Right ventricle myocardium superior (tissue), 1 donor: ENCODE results near the gene PCSK1N. TPM values are rescaled to one million over a fixed set of nuclear protein-coding genes. Genes with fewer than 3 reads are reported as not detected.
"Not testable (repeated sequence)": the region's sequence is repeated elsewhere in the genome, so short reads cannot be mapped to it uniquely, and the experiment has no call there.

Experiments
- ATAC-seq: fragments of 200-7000 bp; cut with Tn5 transposase; one replicate; pipeline ENCODE4 v1.9.1; 2020; ENCODE audit warnings: mild to moderate bottlenecking; ENCODE audit not compliant: poor library complexity
- DNase-seq: peaks from one replicate; pipeline ENCODE4 v3.0.0-alpha.2; 2020
- intact Hi-C: fragments of 100-400 bp; cut with DNase I; formaldehyde crosslinking; loops from one replicate; pipeline ENCODE4 v1.11.2; 2022
- total RNA-seq: library from RNA; stranded (reverse); fragmentation: NEBNext Ultra II Directional; extraction: Animal tissue kit (Norgen Biotek cat#: 25700); gene quantifications from one replicate; pipeline ENCODE4 v1.2.1, GENCODE V29; 2021
- donor health status: DM: no; HTN: yes; CAD: no; lungs with severe emphysema.

Gene PCSK1N
- total RNA-seq, 1 donor from 2014 or later, result 0.30 TPM

DNA sequence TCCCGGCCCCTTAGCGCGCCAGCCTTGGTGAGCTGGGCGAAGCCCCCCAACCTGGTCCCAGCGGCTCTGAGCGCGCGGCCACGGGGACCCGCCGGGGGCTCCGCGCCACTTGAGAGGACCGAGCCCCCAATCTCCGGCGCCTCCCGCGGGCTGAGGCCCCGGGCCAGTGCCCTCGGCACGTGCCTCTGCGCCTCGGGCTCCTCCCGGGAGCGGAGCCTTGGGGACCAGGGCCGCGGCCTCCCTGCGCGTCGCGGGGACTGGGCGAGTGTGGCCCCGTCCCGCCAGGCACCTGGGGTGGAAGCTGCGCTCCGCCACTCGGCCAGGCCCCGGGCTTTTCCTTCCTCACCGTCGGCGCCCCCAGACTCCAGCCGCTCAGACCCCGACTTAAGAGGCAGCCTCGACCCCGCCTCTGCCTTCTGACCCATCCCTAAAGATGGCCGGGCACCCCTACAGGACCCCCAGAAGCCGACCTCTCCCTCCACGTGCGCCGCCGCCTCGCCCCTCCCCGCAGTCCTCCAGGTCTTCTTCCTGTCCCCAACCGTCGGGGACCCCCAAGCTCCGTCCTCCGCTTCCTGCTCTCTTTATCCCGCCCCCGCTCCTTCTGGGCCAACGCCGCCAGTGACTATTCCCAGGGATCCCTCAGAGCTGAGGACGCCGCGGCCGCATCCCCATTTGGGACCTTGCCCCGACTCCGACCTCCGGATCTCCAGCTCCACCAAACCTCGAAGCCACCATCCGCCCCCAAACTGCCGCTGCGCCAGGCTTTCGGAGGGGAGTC lies 8.3 kb downstream of the PCSK1N start:
- DNase-seq, result no peak
- no peak for ATAC-seq
- intact Hi-C loops, result no loop called here

DNA sequence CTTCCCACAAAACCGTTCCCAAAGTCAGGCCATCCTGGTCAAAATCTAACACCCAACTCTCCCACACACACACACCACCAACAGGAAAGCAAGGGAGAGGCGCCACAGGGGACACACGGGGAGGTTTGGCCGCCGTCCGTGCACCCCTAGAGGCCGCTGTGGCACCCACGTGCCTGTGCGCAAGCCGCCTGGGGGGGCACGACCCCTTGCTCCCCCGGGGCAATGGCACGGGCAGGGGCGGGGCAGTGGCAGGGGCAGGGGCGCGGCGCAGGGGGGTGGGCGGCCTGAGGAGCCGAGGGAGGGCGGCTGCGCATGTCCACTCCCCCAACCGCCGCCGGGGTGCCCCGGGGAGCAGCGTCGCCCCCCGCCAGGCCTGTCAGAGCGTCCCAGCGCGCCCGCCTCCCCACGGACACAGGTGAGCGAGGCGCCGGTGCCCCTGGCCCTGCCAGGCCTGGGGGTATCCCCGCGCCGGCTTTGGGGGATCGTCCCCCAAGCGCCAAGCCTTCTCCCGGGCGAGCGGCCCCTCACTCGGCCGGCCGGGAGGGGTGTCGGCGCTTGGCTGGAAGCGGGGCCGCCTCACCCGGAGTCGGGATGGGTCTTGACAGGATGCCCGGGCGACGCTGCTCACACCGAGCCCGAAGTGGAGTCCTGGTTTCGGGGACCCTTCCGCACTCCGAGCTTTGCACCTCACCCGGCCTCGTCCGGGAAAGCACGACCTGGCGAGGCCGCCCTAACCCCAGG lies 9.1 kb downstream of the PCSK1N start, which contains the start of gene ERAS:
ERAS (plus strand) TSS at position 379 of the 741 bp plus-strand sequence. CDS start 2,611 bp downstream, outside the sequence.
- intact Hi-C loops, result no loop called here
- ATAC-seq (no peak), DNase-seq (no peak)

DNA sequence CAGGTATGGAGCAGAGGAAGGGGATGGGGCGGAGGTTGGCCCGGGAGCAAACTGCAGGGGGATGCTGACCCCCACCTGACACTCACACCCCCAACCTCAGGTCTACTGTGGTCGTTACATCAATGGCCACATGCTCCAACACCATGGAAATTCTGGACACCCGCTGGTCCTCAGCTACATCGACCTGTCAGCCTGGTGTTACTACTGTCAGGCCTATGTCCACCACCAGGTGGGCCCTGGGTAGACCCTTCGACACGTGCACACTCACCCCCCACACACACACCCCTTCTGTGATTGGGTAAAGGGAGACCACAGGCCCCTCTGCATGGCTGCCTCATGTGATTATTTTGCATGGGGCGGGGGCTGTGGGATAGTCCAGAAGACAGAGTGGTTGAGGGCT lies 11.3 kb downstream of the PCSK1N start:
- no peak for ATAC-seq
- no peak for DNase-seq
- intact Hi-C loops, result no loop called here

DNA sequence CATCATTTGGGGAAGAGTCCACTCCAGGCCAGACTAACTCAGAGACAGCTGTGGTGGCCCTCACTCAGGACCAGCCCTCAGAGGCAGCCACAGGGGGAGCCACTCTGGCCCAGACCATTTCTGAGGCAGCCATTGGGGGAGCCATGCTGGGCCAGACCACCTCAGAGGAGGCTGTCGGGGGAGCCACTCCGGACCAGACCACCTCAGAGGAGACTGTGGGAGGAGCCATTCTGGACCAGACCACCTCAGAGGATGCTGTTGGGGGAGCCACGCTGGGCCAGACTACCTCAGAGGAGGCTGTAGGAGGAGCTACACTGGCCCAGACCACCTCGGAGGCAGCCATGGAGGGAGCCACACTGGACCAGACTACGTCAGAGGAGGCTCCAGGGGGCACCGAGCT lies 12.4 kb downstream of the PCSK1N start:
- intact Hi-C loops, result no loop called here
- DNase-seq (no peak), ATAC-seq (no peak)

DNA sequence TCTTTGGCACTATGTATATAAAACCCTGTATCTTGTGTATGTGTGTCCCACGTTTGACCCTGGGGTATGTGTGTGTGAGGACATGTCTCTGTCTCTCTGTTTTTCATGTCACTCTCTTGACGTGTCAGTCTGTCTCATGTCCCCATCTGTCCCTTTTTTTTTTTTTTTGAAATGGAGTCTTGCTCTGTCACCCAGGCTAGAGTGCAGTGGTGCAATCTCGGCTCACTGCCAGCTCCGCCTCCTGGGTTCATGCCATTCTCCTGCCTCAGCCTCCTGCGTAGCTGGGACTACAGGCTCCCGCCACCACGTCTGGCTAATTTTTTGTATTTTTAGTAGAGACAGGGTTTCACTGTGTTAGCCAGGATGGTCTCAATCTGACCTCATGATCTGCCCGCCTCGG lies 16.0 kb downstream of the PCSK1N start:
- DNase-seq, intact Hi-C loops, ATAC-seq: not testable (repeated sequence)

DNA sequence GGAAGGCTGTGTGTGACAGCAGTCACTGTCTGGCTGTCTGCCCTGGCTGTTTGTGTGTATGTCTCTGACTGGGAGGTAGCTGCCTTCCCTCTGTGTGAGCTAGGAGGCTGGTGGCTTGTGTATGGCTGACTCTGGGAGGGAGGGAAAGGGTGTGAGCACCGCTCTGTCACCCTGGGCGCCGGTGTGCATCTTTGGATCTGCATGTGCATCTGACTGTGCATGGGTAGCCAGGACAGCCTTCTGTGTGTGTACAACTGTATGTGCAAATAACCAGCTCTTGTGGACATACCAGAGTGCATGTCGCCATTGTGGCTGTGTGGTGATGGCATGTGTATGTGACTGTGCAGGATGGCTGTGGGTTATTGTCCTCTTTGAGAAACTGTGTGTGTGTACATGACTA lies 16.5 kb downstream of the PCSK1N start:
- intact Hi-C loops, result no loop called here
- no peak for ATAC-seq
- no peak for DNase-seq

DNA sequence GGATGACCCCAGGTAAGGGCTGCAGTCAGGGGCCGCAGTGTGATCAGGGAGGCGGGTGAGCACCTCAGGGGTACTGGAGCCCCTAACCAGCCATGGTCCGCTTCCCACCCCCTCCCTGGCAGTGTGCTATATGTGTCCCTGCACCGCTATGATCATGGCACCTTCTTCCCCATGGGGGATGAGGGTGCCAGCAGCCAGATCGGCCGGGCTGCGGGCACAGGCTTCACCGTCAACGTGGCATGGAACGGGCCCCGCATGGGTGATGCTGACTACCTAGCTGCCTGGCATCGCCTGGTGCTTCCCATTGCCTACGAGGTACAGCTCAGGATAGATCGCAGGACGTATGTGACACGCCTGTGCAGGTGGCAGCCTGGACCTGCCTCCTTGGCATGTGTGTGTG lies 17.3 kb downstream of the PCSK1N start:
- intact Hi-C loops, result no loop called here
- DNase-seq, result no peak
- ATAC-seq, result no peak

DNA sequence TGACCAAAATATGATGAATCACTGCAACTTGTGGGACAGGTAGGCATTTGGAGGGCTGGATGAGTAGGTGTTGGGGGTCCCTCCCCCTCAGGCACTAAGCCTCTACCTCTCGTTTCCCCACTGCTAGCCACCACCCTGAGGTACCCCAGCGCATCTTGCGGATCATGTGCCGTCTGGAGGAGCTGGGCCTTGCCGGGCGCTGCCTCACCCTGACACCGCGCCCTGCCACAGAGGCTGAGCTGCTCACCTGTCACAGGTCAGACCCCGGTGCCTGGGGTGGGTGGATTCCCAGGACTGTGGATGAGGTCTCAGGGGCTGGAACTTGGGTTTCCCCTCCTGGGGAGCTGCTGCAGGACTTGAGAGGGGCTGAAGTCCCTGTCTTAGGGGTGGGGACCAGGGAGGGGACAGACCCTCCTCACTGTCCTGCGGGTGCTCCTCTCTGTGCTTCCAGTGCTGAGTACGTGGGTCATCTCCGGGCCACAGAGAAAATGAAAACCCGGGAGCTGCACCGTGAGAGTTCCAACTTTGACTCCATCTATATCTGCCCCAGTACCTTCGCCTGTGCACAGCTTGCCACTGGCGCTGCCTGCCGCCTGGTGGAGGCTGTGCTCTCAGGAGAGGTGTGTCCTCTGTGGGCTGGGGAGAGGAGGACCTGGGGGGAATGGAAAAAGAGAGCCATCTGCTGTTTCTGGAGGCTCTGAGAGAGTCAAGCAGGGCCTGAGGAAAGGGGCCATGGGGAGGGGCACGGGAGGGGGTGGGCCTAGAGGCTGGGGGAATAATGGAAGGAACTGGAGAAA lies 19.2 kb downstream of the PCSK1N start:
- ATAC-seq (no peak), DNase-seq (no peak)
- intact Hi-C loops, result no loop called here

DNA sequence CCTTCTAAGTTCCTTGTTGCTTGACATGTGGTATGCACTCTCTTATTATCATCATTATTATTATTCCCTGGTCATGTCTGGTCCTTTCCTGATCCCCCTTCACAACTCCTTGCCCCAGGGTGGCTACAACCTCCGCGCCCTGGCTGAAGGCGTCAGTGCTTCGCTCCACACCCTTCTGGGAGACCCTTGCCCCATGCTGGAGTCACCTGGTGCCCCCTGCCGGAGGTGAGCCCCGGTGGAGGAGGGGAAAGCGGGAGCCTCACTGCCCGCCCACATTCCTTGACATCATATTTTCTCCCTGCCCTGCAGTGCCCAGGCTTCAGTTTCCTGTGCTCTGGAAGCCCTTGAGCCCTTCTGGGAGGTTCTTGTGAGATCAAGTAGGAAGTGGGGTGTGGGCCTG lies 20.1 kb downstream of the PCSK1N start:
- DNase-seq, result no peak
- ATAC-seq, result no peak
- intact Hi-C loops, result no loop called here

DNA sequence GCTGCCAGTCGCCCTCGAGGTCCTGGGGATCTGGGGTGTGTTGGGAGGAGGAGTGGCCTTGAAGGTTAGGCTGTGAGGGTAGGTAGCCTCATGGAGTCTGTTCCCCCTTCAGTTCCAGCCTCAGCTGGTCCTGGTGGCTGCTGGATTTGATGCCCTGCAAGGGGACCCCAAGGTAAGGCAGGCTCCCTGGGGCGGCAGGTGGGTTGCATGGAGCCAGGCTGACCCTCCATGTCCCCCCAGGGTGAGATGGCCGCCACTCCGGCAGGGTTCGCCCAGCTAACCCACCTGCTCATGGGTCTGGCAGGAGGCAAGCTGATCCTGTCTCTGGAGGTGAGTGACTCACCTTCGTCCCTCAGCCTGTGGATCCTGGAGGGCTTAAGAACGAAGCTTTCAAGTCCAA lies 20.7 kb downstream of the PCSK1N start:
- DNase-seq, result no peak
- no peak for ATAC-seq
- intact Hi-C loops, result no loop called here

DNA sequence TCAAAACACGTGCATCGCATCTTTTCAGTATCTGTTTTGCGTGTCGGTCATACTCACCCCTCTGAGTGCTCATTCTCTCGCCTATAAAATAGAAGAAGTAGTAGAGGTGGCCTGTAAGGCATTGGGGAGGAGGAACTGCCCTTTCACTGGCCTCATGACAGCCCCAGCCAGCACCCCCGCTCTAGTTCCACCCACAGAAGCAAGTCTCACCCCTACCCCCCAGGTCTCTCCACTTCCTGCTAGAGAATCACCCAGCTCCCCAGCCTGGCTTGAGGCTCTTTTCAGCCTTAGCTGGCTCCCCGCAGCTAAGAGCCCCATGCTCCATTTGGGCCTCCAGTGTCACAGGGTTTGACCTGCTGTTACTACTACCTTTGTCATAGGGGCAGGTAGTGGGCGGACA lies 21.8 kb downstream of the PCSK1N start:
- intact Hi-C loops, result no loop called here
- ATAC-seq (no peak), DNase-seq (no peak)

DNA sequence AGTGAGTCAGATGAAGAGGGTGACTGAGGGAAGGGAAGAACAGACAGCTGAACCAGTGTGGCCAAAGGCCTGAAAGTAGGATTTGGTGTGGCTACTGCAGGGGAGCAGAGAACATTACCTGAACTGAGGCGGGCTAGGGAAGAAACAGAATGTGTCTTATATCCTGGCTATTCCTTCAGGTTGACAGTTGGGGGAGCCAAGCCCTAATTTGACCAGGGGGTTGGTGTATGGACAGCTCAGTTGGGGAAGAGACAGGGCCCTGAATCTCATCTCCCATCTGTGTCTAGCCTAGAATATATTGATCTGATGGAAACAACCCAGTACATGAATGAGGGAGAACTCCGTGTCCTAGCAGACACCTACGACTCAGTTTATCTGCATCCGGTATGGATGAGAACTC lies 29.3 kb downstream of the PCSK1N start:
- ATAC-seq (no peak), DNase-seq (no peak)
- intact Hi-C loops, result loop anchor here (10.0 kb wide), 1 partner anchor 89 kb away; the partner anchor contains the start of genes PQBP1 and TIMM17B

DNA sequence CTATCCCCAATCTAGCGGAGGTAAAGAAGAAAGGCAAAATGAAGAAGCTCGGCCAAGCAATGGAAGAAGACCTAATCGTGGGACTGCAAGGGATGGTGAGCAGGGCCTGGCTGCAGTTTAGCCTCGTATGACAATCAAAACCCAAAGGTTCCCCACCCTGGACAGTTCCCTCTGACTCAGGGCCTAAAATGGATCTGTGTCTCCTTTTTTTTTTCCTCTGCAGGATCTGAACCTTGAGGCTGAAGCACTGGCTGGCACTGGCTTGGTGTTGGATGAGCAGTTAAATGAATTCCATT lies 32.6 kb downstream of the PCSK1N start:
- ATAC-seq (no peak), DNase-seq (no peak)
- intact Hi-C loops, result loop anchor here (10.0 kb wide), 1 partner anchor 92 kb away; the partner anchor contains the start of genes PQBP1 and TIMM17B

DNA sequence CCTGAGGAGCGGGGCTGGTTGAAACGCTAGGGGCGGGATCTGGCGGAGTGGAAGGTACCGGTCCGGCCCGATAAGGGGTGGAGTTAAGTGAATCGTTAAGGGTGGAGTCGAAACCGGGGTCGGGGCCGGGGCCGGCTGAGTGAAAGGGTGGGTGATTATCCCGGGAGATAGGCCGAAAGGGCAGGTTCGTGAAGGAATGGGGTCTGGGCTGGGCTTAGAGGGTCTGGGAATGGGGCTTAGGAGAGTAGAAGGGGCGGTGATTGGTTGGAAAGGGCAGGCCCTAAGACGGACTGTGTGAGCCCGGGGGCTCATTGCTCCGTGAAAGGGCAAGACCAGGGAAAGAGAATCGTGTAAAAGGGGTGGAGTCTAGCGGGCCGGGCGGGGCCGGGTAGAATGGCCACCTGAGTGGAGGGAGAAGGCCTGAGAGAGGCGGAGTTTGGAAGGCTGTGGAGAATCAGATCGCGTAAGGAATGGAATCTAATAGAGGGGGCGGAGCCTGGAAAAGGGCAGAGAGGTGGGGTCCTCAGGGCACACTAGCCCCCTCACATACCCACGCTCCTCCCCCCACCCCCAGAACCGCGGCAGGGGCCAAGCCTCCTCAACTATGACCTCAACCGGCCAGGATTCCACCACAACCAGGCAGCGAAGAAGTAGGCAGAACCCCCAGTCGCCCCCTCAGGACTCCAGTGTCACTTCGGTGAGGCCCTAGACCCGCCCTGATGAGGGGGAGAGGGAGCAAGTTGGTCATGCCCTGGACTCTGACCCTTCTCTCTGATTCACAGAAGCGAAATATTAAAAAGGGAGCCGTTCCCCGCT lies 33.1 kb downstream of the PCSK1N start:
- ATAC-seq (peak; percentile 67), DNase-seq (peak; percentile 88)
- intact Hi-C loops, result loop anchor here (10.0 kb wide), 1 partner anchor 93 kb away; the partner anchor contains the start of genes PQBP1 and TIMM17B

DNA sequence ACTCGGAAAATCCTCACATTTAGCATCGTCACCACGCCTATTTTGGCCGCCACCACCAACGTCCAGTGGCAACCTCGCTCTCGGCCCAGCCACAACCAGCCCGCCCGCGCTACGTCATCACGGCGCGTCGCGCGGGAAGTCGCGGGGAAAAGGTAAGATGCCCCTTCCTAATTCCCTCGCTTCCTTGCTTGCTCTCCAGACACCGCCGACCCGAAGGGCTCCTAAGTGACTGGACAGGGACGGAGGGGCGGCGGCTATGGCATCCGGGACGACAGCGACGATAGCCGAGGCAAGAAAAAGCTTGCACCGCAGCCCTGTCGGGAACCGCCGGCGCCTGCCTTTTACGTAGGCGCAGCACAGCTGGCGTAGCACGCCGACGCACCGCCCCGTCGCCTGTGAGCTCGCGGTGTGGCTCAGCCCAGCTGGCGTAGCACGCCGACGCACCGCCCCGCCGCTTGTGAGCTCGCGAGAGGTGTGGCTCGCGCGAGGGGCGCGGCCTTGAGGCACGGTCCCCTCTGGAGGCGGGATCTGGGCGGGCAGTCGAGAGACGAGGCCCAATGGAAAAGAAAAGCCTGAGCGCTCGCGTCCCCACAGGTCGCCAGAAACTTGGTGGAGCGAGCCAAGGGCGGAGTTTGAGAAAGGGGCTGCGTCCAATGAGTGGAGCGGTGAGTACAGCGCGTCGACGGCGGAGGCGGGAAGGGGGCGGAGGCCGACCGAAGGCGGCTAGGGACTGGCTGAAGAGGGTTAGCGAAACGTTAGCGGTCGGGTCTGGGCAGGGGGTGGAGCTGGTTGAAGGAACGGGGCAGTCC lies 33.9 kb downstream of the PCSK1N start, which contains the start of gene HDAC6:
HDAC6 (plus strand) TSS at position 788 of the 809 bp plus-strand sequence. CDS start 626 bp downstream, outside the sequence.
- intact Hi-C loops, result loop anchor here (10.0 kb wide), 1 partner anchor 93 kb away; the partner anchor contains the start of genes PQBP1 and TIMM17B
- peak; percentile 98 for DNase-seq

DNA sequence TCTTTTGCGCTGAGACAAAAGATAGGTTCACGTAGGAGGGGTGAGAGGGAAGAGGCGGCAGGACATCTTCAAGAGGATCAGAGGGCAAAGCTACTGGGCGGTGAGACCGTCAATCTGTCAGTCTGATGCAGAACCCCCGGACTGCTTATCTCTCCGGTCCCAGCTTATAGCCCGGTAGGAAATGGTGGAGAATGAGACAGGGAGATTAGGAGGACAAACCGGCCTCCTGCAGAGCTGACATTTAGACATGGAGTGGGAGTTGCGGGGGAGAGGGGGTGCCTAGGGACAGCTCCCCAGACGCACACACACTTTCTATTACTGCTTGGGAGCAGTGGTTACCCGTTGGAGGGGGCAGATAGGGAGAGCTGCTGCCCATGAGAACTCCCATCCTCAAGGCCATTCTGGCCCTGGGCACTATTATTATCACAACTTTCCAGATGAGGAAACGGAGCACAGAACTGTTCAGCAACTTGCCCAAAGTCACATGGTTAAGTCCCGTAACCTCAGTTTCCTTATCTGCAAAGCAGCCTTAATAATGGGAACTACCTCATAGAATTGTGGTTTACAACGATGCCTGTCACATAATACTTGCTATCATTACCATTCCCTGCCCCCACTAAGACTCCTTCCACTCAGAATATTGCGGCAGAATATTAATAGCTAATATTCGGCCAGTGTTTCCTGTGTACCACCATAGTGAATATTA lies 34.7 kb downstream of the PCSK1N start:
- no peak for DNase-seq
- no peak for ATAC-seq
- intact Hi-C loops, result loop anchor here (10.0 kb wide), 1 partner anchor 94 kb away; the partner anchor contains the start of genes PQBP1 and TIMM17B

More for the DNA sequence above, 33.9 kb downstream of the PCSK1N start, which contains the start of gene HDAC6:
- peak; percentile 97 for ATAC-seq

DNA sequence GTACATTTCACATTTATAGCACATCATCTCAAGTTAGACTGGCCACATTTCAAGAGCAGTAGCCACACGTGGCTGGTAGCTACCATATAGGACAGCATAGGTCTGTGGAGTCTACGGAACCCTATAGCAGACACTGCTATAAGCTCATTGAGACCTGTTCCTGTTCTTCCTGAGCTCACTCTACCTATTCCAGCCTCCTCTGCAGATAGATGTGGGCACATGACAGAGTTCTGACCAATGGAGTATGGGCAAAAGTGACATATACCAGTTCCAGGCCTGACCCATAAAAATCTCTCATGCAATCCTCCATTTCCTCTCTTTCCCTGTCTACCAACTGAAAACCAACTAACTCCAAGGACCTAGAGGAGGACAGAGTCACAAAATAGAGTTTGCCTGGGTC lies 37.1 kb downstream of the PCSK1N start:
- ATAC-seq (no peak), DNase-seq (no peak)
- intact Hi-C loops, result no loop called here
